ENCODE results near the gene TMEM178B.

GRCh38 chr7:141157138-141157765 lies 83.4 kb downstream of the TMEM178B start:
- no peak for TF ChIP-seq ZNF274 (IDR thresholded peaks at IDR 0.05; ENCODE audit: low read depth, low read length)
- no peak for TF ChIP-seq SUZ12 (IDR thresholded peaks at IDR 0.05; ENCODE audit: extremely low read depth, insufficient read depth, insufficient read length)

Data from NT2/D1 (cell line).